Epithelial cell of prostate (primary cell): ENCODE data around the gene DMD.

Source experiments
- DNase-seq: peaks from one replicate; pipeline ENCODE4 v3.0.0-alpha.2; 2011; ENCODE audit warnings: low read depth, low spot score
- H3K27ac ChIP-seq: fragments of 450-650 bp; 2 replicates; pipeline ENCODE4 v1.5.1; 2017; ENCODE audit warnings: mild to moderate bottlenecking

Gene DMD

DNA sequence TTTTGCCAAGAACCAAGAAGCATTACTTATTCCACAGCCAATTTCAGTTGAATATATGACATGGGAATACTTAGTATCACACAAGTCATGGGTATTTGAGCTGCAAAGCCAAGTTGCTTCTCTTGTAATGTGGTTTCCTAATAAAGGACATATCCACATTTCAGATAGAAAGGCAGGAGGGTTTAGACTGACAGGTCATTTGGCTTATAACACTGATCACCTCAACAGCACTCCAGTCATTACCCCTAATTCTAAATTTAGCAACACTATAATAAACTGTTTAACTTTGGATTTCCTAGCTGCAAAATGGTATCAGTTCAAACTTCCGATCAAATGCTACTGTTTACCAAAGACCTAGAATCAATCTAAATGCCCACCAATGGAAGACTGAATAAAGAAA lies 2025.5 kb downstream of the DMD start:
- H3K27ac ChIP-seq = no peak overlapping the region
- DNase-seq = no peak

DNA sequence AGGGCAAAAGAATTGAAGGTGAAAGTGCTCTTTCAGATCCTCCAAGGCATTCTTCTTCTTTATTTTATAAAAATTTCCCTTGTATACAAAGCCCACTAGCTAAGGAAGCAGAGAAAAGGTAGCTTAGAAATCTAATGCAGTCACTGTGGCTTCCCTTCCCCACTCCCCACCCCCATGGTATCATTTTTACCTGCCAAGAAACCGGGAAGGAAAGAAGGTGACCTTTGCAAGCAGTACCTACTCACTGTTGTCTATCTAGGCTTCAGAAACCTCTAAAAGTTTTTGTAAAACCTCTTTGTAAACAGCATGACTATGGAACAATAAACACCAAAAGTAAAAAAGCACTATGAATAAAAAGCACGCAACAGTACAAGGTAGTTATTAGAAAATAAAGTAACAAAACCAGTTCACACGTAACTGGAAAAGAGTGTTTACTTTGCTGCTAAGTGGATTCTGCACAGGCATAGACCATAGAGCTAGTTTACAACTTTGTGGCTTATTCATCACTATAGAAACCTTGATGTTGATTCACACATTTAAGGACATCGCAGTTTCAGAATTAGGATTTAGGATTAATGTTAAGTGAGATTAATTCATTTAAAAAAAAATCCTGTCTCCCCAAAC lies 2029.9 kb downstream of the DMD start:
- H3K27ac ChIP-seq = no peak overlapping the region
- DNase-seq = no peak

DNA sequence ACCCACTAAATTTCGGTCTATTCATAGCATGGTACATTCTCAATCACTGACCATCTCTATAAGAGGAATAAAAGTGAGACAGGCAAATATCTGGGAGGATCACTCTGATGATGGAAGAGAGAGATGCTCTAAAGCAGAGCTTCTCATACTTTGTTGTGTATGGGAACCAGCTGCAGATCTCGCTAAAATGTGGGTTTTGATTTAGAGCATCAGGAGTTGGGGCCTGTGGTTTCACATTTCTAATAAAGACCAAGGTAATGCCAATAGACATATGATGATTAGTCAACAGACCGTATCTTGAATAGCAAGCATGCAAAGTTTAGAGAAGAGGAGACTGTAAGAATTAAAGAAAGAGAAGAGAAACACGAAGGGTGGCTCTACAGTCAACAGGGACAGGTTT lies 2032.1 kb downstream of the DMD start:
- DNase-seq = no peak
- H3K27ac ChIP-seq = no peak overlapping the region

DNA sequence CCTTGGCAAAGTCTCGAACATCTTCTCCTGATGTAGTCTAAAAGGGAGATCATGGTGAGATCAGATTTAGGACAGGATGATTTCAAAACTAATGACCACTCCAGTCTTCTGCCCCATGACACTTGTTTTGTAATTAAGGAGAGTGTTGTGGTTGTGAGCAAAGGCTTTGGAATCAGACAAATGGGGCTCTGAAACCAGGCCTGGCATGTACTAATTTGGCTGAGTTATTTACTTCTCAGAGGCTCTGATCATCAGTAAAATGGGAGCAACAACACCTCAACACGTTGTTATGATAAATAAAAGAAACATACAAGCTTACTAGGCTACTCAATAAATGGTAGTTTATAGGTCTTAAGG lies 2032.6 kb downstream of the DMD start:
- DNase-seq = no peak
- H3K27ac ChIP-seq = no peak overlapping the region

DNA sequence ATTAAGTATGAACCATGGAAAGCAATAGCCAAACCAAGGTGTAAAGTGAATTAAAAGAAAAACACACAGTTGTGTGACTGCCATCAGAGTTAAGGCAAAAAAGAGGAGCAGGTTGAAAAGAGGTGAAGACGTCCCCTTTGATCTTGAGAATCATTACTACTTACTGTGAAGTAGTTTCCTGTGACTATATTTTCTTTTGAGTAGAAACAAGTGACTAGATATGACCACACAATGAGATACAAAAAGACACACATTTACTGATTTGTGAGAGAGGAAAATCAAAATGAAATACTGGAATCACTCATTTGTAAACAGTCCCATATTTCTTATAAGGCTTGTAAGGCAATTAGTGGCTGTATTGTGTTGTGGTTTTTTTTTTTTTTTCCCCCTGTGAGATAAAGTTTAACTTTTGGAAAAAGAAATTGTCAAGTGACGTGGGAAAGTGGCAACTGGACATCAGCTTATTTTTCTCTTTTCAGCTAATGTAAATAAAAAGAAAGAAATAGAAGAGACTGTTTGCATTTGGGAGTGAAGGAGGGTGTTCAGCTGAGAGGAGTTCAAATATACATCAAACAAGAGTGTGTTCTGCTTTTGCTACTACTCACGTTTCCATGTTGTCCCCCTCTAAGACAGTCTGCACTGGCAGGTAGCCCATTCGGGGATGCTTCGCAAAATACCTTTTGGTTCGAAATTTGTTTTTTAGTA lies 2033.1 kb downstream of the DMD start:
- no peak overlapping the region for H3K27ac ChIP-seq
- no peak for DNase-seq

DNA sequence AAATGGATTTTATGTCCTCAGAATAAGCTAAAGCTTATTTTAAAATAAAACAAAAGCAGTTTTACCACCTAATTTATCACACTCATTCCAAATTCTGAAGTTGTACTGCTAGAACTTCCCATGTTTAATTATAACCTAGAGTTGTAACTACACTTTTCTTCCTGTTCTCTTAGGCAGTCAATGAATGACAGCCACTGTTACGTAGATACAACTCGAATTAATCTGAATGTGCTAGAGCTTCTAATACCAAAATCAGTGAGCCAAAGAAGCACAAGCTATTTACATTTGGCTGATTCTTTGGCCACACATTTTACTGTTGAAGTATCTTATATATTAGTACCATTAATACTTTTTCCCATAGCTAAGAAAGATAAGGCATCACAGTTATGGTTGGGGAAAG lies 2040.6 kb downstream of the DMD start:
- DNase-seq = no peak
- H3K27ac ChIP-seq = no peak overlapping the region

DNA sequence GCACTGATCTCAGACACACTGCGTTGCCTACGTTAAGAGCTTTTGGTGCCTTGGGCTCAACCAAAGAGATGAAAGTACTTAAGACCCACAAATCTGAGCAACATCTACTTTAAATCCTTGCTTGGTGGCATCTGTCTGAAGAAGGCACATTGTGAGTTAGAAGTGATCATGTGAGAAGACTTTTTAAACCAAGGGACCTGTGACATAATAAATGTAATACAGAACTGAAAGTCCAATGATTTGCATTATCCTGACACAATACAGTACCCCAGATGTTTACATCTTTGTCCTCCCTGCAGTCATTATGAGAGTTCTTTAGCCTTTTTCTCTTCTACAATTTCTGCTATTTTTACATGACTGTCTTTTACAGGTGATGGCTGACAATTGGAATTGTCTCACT lies 2042.8 kb downstream of the DMD start:
- no peak for DNase-seq
- H3K27ac ChIP-seq = no peak overlapping the region

DNA sequence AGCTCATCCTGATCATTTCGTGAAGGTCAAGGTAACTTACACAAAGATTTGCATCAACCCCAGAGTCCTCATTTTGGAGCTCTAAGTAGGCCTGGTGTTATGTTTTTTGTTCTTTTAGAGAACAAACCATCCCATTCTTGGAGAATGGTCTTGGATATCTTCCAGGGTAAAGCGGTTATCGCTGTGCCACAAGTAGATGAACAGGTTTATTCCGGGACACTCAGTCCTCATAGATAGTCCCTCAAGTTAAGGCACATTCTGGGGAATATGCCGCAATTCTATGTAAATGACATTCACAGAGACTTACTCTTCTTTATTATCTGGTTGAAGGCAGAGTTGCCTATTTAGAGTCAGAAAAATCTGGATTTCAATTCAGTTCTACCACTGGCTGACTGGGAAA lies 2044.5 kb downstream of the DMD start:
- no peak overlapping the region for H3K27ac ChIP-seq
- DNase-seq = no peak

DNA sequence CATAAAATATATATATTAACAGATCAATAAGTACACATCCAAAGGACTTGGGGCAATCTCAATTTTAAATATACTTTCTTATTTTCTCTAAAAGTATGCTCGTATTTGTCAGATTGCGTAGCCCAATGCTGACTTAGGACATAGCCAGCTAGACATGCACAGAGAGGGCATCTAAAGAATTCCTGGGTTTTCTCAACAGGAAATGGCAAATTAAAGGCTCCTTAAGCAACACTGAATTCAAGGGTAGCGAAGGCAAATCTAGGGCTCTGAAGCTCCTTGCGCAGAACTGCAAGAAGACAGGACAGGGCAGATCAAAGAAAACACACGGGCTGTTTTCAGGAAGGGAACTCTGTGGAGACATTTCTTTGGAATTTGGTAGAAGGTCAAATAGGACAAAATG lies 2044.9 kb downstream of the DMD start:
- no peak overlapping the region for H3K27ac ChIP-seq
- DNase-seq = no peak

DNA sequence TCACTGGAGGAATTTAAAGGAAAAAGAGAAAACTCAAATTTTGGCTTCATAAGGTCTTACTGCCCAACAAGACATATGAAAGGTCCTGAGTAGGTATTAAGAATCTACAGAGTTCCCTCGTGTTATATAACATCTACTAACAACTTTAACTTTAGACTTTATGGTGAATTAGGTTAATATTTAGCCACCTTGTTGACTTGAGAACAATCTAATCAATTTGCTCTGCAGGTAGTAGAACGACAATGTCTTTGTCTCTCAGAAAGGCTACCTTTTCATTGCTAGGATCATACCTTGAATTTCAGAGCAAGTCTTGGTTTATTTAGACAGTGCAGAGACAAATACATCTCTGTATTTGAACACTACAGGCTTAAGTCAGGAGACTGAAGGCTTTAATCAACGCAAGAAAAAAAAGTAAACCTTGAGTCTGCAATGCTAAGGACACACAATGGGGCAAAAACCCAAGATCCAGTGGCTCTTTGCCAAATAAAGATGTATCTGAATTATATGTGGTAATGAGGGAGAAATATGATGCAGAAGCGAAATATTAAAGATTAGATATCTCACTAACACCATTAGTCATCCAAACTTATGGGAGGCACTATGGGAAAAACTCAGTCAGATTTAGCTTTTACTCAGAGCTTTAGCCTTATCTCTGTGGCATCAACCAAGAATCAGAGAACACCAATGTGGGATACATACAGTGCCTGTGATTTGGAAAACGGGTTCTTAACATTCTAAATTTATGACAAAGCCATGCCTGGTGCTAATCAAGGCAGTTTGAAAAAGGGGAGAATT lies 2045.9 kb downstream of the DMD start:
- no peak overlapping the region for H3K27ac ChIP-seq
- DNase-seq = no peak

DNA sequence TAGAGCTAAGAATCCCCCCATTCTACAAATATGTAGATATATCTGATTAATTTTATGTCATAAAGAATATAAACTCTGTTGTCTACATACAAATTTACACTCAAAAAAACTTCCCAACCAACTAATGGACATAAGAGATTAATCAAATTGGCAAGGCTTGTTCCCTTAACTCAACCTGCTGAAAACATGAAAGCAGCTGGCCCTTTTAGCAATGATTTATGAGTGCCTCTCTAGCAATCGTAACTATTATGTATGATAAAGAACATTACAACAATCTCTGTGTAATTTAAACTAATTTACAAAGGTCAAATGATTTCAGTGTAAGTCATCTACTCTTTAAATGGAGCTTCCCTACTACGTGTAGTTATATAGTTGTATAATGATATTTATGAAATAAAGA lies 2056.4 kb downstream of the DMD start:
- DNase-seq = no peak
- H3K27ac ChIP-seq = no peak overlapping the region

DNA sequence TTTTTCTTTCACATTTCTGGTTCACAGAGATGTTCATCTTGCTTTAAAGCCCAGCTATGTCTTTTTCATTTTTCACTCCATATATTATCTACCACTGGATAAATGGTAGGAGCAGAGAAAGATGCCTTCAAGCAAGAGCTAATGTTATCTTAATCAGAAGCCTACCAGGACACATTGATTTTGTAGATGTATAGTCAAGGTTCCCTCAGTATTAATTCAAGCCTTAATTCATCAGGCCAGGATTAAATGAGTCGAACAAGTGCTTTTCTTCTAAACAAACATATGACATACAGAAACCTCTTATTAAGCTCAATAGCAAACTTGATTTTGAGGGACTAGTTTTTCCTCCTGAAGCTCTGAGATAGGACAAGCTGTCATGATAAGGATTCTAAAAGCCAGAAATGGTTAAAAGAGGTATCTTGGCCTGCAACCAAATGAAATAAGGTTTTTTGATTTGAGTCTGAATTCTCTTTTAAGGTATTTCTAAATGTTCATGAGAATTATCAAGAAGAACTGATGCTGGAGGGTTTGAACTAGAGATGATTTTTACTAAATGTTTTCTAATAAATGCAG lies 2057.8 kb downstream of the DMD start:
- H3K27ac ChIP-seq = no peak overlapping the region
- DNase-seq = no peak

DNA sequence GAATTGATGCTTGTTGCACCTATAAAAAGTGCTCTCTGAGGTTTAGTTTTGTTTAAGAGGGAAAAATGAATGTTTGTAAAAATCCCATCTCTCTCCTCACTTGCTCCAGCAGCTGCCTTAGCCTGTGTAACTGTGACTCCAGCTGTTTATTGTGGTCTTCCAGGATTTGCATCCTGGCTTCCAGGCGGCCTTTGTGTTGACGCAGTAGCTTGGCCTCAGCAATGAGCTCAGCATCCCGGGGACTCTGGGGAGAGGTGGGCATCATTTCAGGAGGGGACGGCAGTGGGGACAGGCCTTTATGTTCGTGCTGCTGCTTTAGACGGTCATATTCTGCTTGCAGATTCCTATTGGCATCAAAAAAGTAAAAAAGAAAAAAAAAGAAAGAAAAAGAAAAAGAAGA lies 2064.2 kb downstream of the DMD start:
- DNase-seq = no peak
- no peak overlapping the region for H3K27ac ChIP-seq

DNA sequence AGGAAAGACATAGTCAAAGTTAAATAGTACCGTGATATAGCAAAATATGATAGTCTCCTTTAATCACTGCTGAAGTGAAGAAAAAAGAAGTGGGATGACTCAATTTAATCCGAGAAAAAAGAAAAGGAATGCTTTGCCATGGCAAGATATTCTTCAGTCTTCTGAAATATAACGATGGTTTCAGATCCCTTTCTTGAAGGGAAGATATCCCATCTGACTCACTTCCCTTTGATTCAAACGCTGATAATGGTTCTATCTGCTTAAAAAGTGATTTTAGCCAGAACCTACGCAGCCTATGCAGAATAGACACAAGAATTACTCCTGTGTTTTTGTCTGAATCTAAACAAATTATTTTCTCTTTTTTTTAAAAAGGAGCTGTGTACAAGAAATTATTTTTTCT lies 2071.4 kb downstream of the DMD start:
- H3K27ac ChIP-seq = no peak overlapping the region
- DNase-seq = no peak

DNA sequence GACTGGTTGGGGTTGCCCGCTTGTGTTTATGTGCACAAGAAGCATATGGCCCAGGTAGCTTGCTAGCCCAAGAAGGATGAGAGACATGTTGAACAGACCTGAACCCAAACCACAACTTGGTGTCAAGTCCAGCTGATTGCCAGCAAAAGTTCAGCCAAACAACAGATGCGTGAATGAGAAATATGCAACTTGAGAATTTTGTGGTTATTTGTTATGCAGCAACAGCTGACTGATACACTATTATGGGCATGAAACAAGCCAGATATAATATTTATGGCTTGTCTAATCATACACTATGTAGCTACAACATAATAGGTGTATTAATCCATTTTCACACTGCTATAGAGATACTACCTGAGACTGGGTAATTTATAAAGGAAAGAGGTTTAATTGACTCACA lies 2073.2 kb downstream of the DMD start:
- no peak overlapping the region for H3K27ac ChIP-seq
- no peak for DNase-seq

DNA sequence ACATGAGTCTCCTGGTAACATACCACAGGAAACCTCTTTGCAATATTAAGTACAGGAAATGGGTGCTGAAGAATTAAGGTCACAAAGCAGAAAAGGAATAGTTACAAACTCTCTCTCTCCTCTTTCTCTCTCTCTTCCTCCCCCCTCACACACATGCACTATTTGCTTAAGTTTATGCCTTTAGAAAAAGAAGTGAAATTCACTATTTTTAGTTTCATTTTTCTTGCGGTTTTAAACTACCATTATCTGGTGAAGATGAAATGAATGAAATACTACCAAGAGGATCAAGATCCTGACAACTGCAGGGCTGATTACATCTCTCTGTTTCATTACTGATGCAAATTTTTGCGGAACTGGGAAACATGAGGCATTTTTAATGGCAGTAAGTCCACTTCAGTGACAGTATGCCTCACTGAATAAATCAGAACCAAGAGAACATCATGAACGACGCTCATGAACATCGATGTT lies 2075.2 kb downstream of the DMD start:
- DNase-seq = no peak
- H3K27ac ChIP-seq = no peak overlapping the region

DNA sequence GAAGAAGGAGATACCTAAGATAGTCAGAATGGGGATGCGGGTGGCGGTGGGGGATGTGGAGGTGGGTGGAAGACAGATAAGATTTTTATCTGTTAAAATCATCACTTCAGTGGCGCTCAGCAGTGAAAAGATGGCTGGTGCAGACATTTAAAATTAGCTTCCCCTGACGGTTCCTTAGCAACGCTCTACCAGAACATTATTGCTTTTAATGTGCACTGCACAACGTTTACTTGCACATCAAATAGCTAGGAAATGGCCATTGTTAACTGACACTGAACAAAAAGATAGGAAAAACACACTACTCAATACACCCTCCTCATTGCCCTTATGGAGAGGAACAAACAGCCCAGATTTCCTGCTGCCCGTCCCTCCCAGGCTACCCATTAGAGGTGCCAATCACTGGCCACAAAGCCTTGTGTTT lies 2078.5 kb downstream of the DMD start:
- no peak overlapping the region for H3K27ac ChIP-seq
- no peak for DNase-seq

DNA sequence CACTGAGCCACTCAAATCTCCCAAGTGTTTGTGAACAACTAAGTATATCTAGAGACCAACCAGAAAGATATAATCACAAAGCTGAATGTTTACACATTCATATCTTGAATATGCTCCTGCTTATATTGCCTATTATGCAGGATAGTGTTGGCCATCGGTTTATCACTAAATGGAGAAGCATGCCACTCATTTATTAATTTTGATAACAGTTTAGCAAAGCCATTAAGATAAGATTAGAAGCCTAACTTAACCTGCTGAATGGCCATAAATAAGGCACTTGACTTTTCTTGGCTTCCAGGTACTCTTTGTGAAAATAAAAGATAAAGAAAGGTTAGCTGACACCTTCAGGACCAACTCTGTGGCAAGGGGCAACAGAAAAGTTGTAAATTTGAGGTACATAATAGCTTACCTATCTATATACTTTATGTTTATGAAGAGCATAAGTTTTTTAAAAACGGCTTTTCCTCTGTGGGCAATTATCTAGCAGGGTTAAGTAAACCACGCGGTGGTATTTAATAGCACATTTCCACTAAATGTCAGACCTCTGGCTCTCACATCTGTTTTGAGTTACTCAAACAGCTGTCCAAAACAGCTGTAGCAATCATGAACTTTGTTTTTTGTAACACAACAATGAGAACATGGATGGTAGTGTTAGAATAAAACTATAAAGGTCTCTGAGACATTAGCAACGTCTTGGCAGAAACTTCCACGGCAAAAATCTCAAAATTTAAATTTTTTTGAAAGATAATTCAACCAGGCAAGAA lies 2080.7 kb downstream of the DMD start:
- no peak for DNase-seq
- no peak overlapping the region for H3K27ac ChIP-seq

DNA sequence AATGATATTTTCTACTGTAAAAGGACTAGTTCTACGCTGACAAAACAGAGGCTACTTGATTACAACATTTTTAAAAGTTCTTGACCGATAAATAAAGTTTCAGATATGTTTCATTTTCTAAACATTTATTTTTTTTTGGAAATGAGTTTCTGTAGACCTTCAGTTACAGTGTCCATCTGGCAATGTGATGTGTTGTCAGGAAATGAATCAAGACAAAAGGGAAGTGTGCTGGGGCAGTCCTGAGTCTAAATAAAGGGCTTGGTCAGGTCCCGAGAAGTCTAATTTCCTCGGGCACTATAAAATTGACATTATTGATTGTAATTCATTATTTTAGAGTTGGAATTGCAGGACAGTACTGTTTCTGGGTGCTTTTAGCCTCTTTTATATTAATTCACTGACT lies 2082.5 kb downstream of the DMD start:
- H3K27ac ChIP-seq = no peak overlapping the region
- no peak for DNase-seq

DNA sequence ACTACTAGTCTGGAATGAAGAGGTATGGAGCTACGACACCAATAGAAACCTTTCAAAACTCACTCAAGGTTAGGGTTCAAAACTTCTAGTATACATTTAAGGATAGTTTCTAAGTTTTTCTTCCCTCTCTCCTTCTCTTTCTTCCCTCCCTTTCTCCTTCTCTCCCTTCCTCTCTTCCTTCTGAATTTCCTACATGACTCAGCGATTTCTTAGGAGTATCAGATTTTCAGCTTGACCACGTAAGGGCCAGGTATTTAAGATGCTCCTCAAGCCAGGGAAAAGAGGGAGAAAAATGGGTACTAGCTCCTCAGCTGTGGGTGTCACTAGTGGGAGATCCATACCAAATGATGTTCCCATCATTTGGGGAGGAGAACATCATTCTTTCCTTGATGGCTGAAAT lies 2083.6 kb downstream of the DMD start:
- DNase-seq = no peak
- no peak overlapping the region for H3K27ac ChIP-seq

DNA sequence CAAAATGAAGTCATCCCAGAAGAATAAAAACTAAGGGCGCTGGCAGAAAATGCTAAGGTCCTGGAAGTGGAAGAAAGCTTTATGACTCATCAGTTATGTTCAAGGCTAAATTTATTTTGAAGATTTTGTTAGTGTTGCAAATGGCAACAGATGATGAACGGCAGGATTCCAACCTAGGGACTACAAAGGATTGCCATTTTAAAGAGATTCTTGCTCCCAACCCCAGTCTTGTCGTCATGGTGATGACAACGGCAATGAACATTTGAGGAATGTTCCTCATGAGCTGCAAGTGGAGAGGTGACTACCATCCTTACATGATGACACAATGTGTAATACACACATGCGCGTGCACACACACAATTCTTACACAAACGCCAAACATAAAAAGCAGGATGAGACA lies 2085.1 kb downstream of the DMD start:
- no peak overlapping the region for H3K27ac ChIP-seq
- no peak for DNase-seq
